Fibroblast of lung (primary cell): Measurements from ENCODE around the gene ACOX1. TPM values are rescaled to one million over a fixed set of nuclear protein-coding genes. Genes with fewer than 3 reads are reported as not detected.
A peak's percentile ranks its signal among the peaks of the same experiment; 100 is the strongest.

Experiments used
- DNase-seq, 2 donors: peaks; one replicate each; pipeline versions ENCODE4 v3.0.0 to v3.0.0-alpha.2; 2010; ENCODE audit warnings: low read depth in 2 of 2
- H2AFZ ChIP-seq: 2 replicates; pipeline ENCODE4 v1.5.1; 2012; ENCODE audit warnings: low read length, control low read depth, inconsistent platforms
- H3K27ac ChIP-seq: 2 replicates; pipeline ENCODE4 v1.5.1; 2011; ENCODE audit warnings: low read length, control low read depth; ENCODE audit not compliant: insufficient read depth
- H3K27me3 ChIP-seq: 2 replicates; pipeline ENCODE4 v1.5.1; 2011; ENCODE audit warnings: mild to moderate bottlenecking, low read length; ENCODE audit not compliant: control insufficient read depth, insufficient read depth
- H3K36me3 ChIP-seq: 2 replicates; pipeline ENCODE4 v1.5.1; 2011; ENCODE audit warnings: low read length; ENCODE audit not compliant: control insufficient read depth, insufficient read depth
- H3K4me1 ChIP-seq: 2 replicates; pipeline ENCODE4 v1.5.1; 2011; ENCODE audit warnings: low read length; ENCODE audit not compliant: control insufficient read depth, insufficient read depth; ENCODE audit errors: extremely low read depth
- H3K4me2 ChIP-seq: 2 replicates; pipeline ENCODE4 v1.5.1; 2011; ENCODE audit warnings: low read length, control low read depth; ENCODE audit not compliant: insufficient read depth; ENCODE audit errors: extremely low read depth
- H3K4me3 ChIP-seq, 4 experiments: fragments of 200-600 bp in 1 of 4; sonication (generic) in 1 of 4; replicated peaks in 1 of 4; 2 replicates each; pipeline ENCODE4 v1.5.1; 2011 to 2016; ENCODE audit warnings: low read length in 4 of 4, low read depth in 3 of 4, mild to moderate bottlenecking in 3 of 4, control low read depth in 2 of 4, inconsistent platforms in 1 of 4, mixed read lengths in 1 of 4; ENCODE audit not compliant: insufficient read depth in 1 of 4; ENCODE audit errors: control extremely low read depth in 1 of 4
- H3K79me2 ChIP-seq: 2 replicates; pipeline ENCODE4 v1.5.1; 2012; ENCODE audit warnings: mild to moderate bottlenecking, low read length, inconsistent platforms; ENCODE audit not compliant: control insufficient read depth, insufficient read depth
- H3K9ac ChIP-seq: 2 replicates; pipeline ENCODE4 v1.5.1; 2011; ENCODE audit warnings: mild to moderate bottlenecking, low read length, control low read depth; ENCODE audit not compliant: insufficient read depth
- H3K9me3 ChIP-seq: 2 replicates; pipeline ENCODE4 v1.5.1; 2012; ENCODE audit warnings: low read depth, low read length; ENCODE audit not compliant: control insufficient read depth, insufficient read depth
- H4K20me1 ChIP-seq: 2 replicates; pipeline ENCODE4 v1.5.1; 2011; ENCODE audit warnings: low read length; ENCODE audit not compliant: control insufficient read depth, insufficient read depth; ENCODE audit errors: extremely low read depth
- EZH2 ChIP-seq: IDR thresholded peaks from 2 replicates; pipeline ENCODE4 v1.5.1; 2012; ENCODE audit warnings: low read length, control low read depth, mild to moderate bottlenecking; ENCODE audit errors: missing control alignments
- polyA plus RNA-seq, 2 donors: library from polyadenylated mRNA; depleted of rRNA in 1 of 2; stranded (reverse) in 1 of 2; unstranded in 1 of 2; fragments of >200 nt; gene quantifications; 2 replicates each; pipeline ENCODE4 v1.2.1, GENCODE V29; 2011 to 2012; ENCODE audit warnings: missing spikeins in 1 of 2
- total RNA-seq: library from RNA; depleted of rRNA; stranded (reverse); fragments of >200 nt; gene quantifications from 2 replicates; pipeline ENCODE4 v1.2.1, GENCODE V29; 2014
- TF ChIP-seq, protein P1 (sequence below), 2 donors: IDR thresholded peaks in 1 of 2; conservative IDR thresholded peaks in 1 of 2; 1 replicate in 1 of 2; 2 replicates in 1 of 2; pipeline ENCODE4 v1.5.1; 2011 to 2012; ENCODE audit warnings: low read length in 2 of 2, control low read depth in 1 of 2, inconsistent platforms in 1 of 2, low read depth in 1 of 2, mild to moderate bottlenecking in 1 of 2

ACOX1 gene
- total and polyA plus RNA-seq, 2 donors (not counting 1 experiment from before 2014, with no cell fraction given), result 30.0 to 70.5 TPM

- H3K36me3 ChIP-seq, result no peaks in the 10 kb centered on the region
- H3K27me3 ChIP-seq, result no peaks in the 10 kb centered on the region
- no peak overlapping the region for H3K9ac ChIP-seq
- H4K20me1 ChIP-seq, result no peaks in the 10 kb centered on the region
- peaks cover 9% of the 10 kb centered on the region for H3K79me2 ChIP-seq
- H3K27ac ChIP-seq, result no peak overlapping the region
- H2AFZ ChIP-seq, result no peak overlapping the region
- DNase-seq, result no peak
- H3K9me3 ChIP-seq, result no peaks in the 10 kb centered on the region
- H3K4me1 ChIP-seq, result peaks cover 5% of the 10 kb centered on the region
- TF ChIP-seq, protein P1, sequence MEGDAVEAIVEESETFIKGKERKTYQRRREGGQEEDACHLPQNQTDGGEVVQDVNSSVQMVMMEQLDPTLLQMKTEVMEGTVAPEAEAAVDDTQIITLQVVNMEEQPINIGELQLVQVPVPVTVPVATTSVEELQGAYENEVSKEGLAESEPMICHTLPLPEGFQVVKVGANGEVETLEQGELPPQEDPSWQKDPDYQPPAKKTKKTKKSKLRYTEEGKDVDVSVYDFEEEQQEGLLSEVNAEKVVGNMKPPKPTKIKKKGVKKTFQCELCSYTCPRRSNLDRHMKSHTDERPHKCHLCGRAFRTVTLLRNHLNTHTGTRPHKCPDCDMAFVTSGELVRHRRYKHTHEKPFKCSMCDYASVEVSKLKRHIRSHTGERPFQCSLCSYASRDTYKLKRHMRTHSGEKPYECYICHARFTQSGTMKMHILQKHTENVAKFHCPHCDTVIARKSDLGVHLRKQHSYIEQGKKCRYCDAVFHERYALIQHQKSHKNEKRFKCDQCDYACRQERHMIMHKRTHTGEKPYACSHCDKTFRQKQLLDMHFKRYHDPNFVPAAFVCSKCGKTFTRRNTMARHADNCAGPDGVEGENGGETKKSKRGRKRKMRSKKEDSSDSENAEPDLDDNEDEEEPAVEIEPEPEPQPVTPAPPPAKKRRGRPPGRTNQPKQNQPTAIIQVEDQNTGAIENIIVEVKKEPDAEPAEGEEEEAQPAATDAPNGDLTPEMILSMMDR (conservative IDR thresholded peaks at IDR 0.05 in 1 of 2, IDR thresholded peaks at IDR 0.05 in 1 of 2; ENCODE audit: low read depth in 1 of 2, low read length in 2 of 2), result no peak
- no peak for TF ChIP-seq EZH2
- no peak overlapping the region for H3K4me3 ChIP-seq
- no peak overlapping the region for H3K4me2 ChIP-seq
These were observed 2.2 kb upstream of the ACOX1 start for GRCh38 chr17:75981019-75981615.

- TF ChIP-seq, protein P1 (conservative IDR thresholded peaks at IDR 0.05 in 1 of 2, IDR thresholded peaks at IDR 0.05 in 1 of 2; ENCODE audit: low read depth in 1 of 2, low read length in 2 of 2), result no peak
- TF ChIP-seq EZH2, result no peak
- Histone ChIP-seq H3K36me3 (no peaks in the 10 kb centered on the region), H3K9ac (peak overlapping the region; percentile 97), H3K27me3 (no peaks in the 10 kb centered on the region), H3K79me2 (peaks cover 10% of the 10 kb centered on the region), H4K20me1 (no peaks in the 10 kb centered on the region), H2AFZ (no peak overlapping the region), H3K9me3 (no peaks in the 10 kb centered on the region), H3K27ac (peak overlapping the region; percentile 97), H3K4me2 (peak overlapping the region; percentile 100), H3K4me3 (peak overlapping the region; percentile 74 to 95 (median 82)), H3K4me1 (peaks cover 7% of the 10 kb centered on the region)
- peak in 1 of 2 donors; percentile 31 for DNase-seq
These were observed 1.4 kb upstream of the ACOX1 start for GRCh38 chr17:75980188-75981018.

DNA sequence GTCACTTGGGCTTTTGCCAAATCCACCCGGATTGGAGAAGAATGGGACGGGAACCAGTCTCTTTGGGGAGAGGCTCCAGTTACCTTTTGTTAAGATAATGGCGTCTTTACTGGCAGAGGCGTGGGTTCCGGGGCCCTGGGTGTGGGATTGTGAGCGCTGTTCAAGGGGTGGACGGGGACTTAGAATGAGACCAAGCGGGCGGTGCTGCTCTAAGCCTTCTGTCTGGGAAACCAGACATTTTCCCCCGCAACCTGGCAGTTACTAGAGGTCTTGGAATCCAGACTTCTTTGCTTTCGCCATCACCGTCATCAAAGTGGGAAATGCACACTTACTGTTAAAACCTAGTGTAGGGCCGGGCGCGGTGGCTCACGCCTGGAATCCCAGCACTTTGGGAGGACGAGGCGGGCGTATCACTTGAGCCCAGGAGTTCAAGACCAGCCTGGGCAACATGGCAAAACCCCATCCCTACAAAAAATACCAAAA lies 780 bp upstream of the ACOX1 start:
- H3K4me3 ChIP-seq, result peak overlapping the region; percentile 74 to 95 (median 82)
- H3K4me1 ChIP-seq, result peaks cover 7% of the 10 kb centered on the region
- H3K36me3 ChIP-seq, result no peaks in the 10 kb centered on the region
- H3K4me2 ChIP-seq, result peak overlapping the region; percentile 100
- H3K9ac ChIP-seq, result peak overlapping the region; percentile 97
- peak in 1 of 2 donors; percentile 85 for DNase-seq
- H3K27ac ChIP-seq, result peak overlapping the region; percentile 97
- no peaks in the 10 kb centered on the region for H3K9me3 ChIP-seq
- peak overlapping the region; percentile 2 for H2AFZ ChIP-seq
- no peak for TF ChIP-seq EZH2
- TF ChIP-seq, protein P1 (conservative IDR thresholded peaks at IDR 0.05 in 1 of 2, IDR thresholded peaks at IDR 0.05 in 1 of 2; ENCODE audit: low read depth in 1 of 2, low read length in 2 of 2), result no peak
- no peaks in the 10 kb centered on the region for H4K20me1 ChIP-seq
- H3K27me3 ChIP-seq, result no peaks in the 10 kb centered on the region
- peaks cover 10% of the 10 kb centered on the region for H3K79me2 ChIP-seq
